GM21786 (cell line): ENCODE data around the gene GRIK5.

Experiments
- ATAC-seq: cut with Tn5 transposase; IDR thresholded peaks from one replicate; pipeline ENCODE4 v1.9.1; 2021; ENCODE audit not compliant: unreplicated experiment

GRIK5 gene

GRCh38 chr19:41957838-41958366 is 112.1 kb downstream of the GRIK5 start:
- peak; percentile 36 for ATAC-seq

GRCh38 chr19:41957161-41957837 is 112.7 kb downstream of the GRIK5 start:
- no peak for ATAC-seq

- no peak for ATAC-seq
Observed at GRCh38 chr19:41956621-41957020, 113.4 kb downstream of the GRIK5 start.

- no peak for ATAC-seq
Observed at GRCh38 chr19:41955521-41955920, 114.5 kb downstream of the GRIK5 start.

- ATAC-seq: no peak
Observed at GRCh38 chr19:41951686-41952172, 118.3 kb downstream of the GRIK5 start.
